Stimulated activated CD4-positive, alpha-beta T cell treated with anti-CD3 and anti-CD28 coated beads, Interleukin-4, amount 100 ng/mL, for 4 hours (primary cell): ENCODE measurements around the gene NUDT14.

ENCODE experiments used
- DNase-seq, 2 experiments: peaks; one replicate each; pipeline ENCODE4 v3.0.0-alpha.2; 2020

Gene NUDT14

DNA sequence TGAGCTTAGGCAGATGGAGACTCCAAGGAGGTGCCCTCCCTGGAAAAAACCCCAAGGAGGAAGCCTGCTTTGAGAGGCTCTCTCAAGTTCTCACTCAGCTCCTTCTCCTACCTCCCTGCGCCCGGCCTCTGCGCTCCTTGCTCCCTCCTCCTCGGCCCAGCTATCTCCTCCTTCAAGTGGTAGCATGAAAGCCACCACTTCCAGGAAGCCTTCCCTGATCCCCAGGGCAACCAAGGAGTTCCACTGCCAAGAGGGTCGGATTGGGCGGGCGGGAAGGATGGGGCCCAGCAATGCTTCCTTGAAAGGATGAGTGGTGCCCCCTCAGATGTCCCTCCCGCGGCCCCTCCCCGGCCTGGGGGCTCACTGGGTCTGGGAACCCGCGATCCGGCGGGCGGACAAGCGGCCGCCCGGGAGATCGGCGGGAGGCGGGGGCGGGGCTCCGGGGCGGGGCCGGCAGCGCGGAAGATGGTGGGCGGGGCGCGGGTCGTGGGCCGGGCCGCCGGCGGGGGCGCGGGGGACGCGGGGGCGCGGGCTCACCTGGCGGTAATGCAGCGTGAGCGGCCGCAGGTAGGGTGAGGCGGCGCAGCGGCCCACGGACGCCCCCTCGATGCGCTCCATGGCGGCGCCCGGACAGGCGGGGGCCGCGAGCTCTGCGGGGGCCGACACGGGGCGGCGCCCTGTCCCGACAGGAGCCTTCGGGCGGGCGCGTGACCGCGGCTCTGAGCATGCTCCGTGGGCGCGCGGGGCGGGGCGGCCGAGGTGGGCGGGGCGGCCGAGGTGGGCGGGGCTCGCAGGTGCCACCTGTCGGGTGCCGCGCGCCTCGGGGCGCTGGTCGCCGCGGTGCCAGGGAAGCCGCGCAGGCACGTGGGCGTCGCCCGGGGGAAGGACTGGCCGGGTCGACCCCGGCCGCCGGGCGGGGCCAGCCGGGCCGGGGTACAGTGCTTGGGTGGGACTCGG is at the start of gene NUDT14:
TSS of gene NUDT14 (minus strand) at position 721 of the 957 bp plus-strand sequence. CDS start at position 618, 103 bp downstream.
- peak; percentile 80 to 85 for DNase-seq

DNA sequence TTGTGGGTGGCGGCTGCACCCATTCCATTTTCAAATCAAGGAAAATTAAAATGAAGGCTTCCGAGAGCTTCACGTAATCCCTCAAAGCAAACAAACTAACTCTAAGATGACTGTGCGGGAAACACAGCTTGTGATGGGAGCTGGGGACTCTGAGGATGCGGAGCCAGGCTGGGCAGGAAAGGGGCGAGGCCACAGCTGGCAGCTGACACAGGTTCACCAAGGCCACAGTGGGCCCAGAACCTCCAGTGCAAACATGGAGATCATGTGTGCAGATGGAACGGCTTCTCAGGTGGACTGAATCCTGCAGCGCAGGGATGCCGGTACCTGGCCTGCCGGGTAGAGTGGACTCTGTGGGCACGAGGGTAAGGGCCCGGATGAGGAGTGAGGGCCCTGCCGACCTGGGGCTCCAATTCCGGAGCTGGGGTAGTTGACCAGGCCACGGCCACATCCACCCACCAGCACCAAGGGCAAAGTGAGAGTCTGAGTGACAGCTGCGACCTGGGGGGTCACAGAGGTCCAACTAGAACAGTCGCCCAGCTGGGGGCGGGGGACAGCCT is 48.1 kb upstream of the NUDT14 start:
- DNase-seq: no peak

DNA sequence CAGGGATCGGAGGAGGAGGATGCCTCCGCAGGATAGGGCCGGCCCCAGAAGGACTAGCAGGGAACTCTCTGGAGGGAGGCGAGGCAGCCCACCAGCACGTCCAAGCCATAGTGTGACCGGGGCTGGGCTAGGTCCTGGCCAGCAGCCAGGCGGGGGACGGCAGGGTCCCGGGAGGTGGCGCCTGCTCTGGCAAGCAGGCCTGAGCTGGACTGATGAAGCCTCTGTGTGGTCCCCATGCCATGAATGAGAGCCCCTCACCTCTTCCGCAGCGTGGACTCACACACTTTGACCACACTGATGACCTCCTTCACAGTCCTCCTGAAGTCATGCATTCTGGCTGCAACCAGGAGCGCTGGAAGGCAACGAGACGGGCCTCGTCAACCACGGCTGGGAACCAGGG is 47.5 kb upstream of the NUDT14 start:
- DNase-seq: no peak

DNA sequence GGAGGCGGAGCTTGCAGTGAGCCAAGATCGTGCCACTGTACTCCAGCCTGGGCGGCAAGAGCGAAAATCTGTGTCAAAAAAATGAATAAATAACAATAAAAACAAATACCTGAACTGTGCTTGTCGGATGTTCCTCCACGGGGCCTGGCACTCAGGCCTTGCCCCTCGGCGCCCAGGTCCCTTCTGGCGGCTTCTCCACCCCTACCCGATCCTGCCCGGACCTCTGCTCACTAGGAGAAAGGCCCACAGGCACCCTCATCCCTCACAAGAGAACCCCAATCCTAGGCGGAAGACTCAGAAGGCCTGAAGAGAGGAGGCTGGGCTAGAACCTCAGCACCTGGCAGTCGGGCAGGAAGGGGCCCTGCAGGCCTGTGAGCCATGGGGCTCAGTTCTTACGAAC is 46.2 kb upstream of the NUDT14 start:
- DNase-seq: no peak

DNA sequence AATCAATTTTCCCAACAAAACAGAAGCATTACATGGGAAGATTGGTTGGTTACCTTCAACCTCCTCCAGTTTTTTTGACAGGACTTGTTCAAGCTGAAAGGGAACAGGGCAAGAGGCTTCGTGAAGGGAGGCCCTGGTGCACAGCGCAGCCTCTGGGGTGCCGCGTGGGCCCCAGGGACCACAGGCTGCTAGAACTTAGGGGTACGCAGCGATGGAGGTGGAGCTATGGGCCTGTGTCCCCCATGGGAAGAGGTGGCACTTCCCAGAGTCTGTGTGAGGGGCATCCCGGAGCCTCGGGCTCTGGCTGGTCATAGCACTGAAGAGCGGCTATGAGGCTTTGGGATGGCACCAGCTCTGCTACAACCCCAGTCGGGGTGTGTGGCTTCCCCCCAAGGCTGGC is 45.1 kb upstream of the NUDT14 start:
- no peak for DNase-seq

DNA sequence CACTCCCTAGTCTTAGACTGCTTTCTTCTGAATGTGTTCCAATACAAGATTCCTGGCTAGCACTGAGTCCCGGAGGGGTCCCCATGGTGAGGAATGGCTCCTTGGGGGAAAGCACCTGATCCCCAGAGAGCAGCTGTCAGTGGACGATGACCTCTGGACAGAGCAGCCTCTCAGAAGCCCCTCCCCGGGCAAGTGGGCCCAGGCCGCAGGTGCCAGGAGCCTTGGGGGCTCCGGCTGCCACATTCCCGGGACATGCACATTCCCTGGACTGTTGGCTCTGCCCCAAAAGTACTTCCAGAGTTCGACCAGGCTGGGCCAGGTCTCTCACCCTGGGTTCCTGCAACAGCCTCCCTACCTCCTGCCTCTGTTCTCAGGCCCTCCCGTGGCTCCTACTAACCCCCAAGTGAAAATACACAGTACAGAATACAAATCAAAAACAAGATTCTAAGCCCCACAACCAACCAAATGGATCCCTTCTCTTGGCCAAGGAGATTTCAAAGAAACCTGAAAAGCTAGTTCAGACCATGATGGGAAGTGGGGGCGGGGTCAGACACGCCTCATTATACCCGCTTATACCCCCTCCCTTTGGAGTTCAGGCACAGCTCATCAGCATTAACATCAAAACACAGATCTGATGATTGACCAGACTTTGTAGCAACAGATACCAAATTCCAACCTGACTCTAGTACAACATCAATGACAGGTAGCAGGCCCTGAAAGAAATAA is 43.9 kb upstream of the NUDT14 start:
- no peak for DNase-seq

DNA sequence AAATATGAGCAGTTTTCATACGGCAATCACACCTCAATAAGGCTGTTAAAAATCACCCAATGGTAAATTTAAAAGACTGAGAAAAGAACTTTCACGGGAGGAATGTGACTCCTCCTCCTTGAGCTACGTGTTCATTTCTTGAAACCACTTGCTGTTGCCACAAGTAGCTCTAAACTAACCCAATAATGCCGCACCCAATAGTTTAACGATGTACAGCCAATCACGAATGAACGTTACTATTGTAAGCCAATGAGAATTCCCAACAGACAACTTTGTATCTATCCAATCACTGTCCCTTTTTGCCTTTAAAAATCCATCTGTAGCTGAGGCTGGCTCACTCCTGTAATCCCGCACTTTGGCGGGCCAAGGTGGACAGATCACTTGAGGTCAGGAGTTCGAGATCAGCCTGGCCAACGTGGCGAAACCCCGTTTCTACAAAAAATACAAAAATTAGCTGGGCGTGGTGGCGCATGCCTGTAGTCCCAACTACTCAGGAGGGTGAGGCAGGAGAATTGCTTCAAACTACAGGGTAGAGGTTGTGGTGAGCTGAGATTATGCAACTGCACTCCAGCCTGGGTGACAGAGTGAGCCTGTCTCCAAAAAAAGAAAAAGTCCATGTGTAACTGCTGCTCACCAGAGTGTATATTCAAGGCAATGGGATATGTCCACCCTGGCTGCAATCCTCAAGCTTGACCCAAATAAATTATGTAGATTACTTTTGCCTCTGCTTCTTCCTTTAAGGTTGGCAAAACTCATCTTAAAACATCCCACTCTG is 42.8 kb upstream of the NUDT14 start:
- no peak for DNase-seq

DNA sequence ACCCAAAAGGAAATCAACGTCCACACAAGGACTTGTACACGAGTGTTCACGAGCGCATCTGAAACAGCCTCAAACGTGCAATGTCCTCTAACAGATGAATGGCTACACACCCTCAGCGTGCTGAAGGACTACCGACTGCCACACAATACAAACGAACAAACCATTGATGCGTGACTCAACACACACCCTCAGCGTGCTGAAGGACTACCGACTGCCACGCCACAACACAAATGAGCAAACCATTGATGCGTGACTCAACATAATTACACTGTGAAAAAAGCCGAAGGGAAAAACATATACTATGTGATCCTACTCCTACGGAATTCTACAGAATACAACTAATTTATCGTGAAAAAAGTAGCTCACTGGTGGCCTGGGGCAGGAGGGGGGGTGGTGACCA is 42.1 kb upstream of the NUDT14 start:
- no peak for DNase-seq

DNA sequence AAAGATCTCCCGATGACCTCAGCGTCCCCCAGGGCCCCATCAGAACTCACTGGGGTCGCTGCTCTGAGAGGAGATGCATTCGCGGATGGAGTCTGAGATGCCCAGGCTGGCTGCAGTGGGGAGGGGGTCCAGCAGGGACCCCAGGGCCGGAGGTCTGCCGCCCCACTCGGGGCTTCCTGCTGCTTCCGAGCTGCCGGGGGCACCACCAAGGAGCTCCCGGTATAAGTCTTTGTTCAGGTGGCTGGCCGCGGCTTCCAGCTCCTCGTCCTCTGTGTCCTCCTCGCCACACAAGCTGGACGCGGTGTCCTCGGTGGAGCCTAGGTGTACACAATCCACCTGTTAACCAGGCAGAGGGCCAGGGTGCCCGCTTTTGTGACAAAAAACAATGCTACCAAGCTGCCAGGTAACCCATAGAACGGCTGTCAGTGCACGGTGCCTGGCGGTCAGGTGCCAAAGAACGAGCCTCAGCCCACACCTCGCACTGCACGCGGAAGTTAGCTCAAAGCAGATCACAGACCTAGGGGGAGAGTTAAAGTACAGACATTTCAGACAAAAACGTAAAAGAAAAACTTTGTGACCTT is 40.6 kb upstream of the NUDT14 start:
- no peak for DNase-seq

DNA sequence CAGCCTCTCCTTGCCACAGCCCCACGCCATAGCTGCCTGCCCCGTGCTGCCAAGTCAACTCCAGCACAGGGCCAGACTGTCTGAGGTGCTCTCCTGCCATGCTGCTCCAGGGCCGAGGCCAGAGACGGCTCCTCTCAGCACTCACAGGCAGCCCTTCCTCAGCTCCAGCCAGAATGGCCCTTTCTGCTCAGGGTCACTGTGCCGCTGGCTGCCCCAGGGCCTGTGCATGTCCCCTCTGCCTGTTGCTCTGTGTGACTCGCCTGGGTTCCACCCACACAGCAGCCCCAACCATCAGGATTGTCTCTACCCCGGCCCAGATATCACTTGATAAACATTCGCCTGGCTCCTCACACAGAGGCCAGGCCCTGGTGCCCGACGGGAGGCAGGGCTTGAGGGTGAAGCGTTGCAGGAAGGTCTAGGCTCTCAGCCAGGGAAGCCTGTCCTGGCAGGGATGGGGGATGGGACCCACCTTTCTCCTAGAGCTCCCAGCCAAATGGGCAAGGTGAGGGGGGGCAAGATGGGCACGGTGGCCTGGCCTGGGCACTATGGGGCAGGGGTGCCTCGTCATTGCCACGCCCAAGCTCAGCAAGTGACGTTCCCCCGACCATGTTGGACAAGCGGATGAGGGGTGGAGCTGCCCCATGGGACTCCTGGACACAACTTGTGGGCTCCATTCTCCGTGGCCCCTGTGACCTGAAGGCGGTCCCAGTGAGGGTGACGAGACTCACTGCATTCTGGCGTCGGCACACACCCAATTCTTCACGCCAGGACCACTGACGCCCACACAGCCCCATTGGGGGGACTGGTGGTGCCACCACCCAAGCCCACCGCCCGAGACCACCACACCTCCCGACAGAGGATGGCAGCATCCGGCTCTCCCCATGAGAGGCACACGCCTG is 39.8 kb upstream of the NUDT14 start:
- no peak for DNase-seq

DNA sequence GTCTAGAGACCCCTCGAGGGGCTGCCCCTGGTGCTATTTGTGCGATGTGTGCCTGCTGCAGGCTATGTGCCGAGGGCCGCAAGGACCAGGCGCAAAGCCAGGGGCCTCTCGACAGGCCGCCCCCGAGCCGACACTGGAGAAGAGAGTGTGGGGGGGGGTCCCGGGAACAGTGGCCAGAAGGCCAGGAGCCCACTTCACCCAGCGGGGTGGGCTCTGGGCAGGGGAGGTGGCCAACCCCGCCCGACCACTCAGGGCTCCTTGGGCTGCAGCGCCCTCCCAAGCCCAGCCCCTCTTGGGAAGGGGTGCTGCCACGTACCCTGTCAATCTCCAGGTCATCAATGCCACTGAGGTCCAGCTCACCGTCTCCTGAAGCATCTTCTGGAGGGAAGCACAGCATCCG is 38.6 kb upstream of the NUDT14 start:
- DNase-seq: no peak

DNA sequence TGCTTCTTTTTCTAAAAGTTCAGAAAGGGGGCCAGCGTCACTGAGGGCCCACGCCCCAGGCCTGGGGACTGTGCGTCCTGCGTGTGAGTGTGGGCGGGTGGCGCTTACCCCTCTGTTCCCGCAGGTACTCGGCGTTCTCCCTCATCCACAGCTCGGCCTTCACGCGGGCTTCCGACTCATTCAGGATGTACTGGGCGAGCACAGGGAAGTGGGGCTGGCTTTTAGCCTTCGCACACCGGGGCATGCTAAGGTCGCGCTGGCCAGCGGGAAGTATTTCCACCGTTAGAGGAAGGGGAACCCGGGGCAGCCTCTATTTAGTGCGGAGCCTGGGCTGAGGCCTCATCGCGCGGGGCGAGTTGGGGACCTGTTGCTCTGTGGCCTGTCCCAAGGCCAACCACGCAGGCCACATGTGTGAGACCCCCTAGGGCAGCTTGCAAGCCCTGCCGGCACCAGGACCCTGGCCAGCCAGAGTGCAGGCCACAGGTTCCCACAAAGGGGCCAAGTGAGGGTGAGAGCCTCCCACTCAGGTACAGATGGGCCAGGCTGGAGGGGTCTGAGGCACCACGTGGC is 38.0 kb upstream of the NUDT14 start:
- no peak for DNase-seq

DNA sequence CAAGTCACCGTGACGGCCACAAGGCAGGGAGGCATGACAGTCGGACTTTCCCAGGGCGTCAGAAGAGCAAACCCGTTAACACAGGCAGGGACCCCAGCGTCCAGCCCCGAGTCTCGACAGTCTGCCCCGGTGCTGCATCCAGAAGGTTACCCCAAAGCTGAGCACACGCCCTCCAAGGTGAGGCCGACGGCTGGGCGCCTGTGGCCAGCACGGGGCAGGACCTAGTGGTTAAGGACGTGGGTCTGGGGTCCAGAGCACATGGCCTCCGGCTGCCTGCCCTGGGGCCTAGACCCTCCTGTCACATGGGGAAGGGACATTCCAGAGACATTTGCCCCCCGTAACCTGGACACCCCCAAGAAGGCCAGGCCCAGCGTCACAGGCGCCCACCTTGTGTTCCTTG is 37.5 kb upstream of the NUDT14 start:
- no peak for DNase-seq

DNA sequence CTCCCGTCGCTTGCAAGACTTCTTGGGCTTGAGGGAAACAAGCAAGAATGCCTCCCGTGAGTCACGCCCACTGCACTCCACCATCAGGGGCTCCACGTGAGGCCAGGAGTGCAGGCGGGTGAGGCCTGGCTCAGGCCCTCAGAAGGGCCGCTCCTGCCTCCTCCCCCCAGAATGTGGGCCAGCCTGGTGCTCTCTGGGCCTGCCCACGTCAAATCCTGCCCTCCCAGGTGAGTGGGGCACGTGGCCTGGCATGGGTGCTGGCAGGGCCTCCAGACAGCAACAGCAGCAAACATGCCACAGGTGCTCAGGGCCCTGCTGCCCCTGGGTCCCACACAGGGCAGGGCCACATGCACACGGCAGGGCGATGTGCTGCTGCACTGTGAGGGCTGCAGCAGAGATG is 36.7 kb upstream of the NUDT14 start:
- no peak for DNase-seq

DNA sequence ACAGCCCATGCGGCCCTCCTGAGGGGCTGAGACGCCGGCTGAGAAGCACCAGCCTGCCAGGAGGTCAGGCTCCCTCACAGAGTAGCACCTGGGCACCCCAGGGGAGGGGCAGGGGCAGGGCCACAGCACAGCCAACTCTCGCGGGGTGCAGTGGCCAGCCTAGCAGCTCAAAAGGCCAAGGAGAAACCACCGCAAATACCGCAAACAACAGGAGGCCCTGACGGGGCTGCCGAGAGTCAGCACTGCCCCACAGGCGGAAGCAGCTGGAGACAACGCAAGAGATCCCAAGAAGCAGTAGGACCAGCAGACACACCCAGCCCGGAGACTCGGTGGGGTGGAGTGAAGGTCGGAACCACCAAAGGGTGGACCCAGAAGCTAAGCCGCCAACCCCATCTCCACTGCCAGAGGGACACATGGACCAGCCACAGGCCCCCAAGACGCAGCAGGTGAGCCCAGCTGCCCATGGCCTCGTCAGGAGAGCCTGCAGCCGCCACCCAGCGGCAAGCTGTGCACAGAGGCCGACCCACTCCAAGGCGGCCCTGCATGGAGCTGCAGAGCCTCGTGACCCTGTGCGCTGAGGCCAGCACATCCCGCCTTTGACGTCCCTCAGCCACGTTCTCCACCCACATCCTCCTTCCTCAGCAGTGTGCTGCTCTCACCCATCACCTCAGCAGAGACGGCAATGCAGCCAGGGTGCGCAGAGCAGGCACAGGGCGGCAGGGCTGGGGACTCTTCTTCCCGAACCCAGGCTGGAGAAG is 35.6 kb upstream of the NUDT14 start:
- no peak for DNase-seq

DNA sequence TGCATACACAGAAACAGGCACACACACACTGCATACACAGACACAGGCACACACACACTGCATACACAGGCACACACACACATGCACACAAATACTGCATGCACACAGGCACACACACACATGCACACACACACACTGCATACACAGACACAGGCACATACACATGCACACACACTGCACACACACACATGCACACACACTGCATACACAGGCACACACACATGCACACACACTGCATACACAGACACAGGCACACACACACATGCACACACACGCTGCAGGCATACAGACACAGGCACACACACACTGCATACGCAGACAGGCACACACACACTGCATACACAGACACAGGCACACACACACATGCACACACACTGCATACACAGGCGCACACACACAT is 34.5 kb upstream of the NUDT14 start:
- DNase-seq: no peak

DNA sequence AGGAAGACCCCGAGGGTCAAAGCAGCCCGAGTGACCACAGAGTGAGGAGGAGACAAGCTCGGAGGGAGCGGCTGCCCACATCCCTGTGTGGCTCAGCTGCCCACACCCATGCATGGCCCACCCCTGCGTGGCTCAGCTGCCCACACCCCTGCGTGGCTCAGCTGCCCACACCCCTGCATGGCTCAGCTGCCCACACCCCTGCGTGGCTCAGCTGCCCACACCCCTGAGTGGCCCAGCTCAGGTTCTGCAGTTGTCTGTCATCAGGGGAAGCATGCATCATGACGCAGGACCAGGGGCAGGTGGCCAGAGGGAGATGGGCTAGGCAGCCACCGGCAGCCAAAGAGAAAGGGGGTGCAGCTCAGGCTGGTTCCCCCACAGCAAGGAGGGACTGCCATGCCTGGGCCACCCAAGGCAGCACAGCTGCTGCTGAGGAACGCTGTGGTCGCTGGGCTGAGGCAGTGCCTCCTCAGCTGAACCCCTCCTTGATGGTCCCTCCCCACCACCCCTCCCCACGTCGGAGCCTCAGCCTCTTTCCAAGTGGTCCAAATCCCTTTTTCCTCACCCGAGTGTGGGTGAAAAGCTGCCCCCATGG is 33.3 kb upstream of the NUDT14 start:
- DNase-seq: no peak

DNA sequence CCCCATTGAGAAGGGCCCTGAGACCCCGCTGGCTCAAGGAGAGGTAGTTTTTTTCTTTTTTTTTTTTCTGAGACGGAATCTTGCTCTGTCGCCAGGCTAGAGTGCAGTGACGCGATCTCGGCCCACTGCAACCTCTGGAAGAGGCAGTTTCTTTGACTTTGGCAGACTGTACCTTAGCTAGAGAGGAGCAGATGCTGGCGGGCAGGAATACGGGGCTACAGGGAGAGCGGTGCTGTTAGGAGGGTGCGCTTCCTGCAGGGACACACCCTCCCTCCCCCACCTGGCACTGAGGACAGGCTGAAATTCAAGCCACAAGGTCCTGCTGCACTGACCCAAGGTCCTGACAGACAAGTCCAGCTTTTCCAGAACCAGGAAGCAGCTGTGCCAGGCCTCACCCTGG is 32.2 kb upstream of the NUDT14 start:
- no peak for DNase-seq

DNA sequence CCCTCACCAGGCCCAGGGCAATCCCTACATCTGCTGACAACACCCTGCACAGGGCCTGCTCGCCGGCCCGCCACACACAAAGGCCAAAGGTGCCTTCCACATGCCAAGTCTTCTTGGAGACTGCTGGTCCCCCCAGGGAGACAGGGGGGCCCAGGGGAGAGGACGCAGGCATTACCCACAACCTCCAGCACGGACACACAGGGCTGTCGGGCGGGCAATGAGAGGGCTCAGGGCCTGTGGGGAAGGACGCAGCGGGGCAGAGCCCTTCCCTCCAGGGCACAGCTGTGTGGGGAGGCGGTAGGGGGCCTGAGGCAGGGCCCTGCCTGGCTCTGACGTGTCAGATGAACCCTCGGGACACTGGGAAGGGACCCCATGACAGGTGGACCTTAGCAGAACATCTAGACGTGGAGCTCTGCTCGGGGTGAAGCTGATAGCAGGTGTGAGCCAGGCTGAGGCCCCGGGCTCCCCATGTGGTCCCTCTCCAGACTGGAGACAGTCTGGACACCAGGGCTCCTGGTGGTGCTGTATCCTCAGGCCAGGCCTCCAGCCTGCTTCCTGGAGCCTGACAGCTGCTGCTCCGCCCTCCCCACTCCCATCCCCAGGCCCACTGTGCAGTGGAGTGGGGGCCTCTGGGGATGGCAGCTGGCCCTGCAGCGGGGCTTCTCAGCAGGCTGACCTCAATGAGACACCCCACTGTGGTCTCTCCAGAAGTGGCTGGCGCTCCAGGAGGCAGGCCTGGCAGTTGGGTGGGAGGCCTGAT is 31.6 kb upstream of the NUDT14 start:
- DNase-seq: no peak
